Calu3 (cell line): ENCODE measurements around the gene HAUS8. TPM values are rescaled to one million over a fixed set of nuclear protein-coding genes. Genes with fewer than 3 reads are reported as not detected.

Experiments
- BruUV-seq: library from RNA; stranded (reverse); fragments of 400-500 nt; replicated peaks from 2 replicates; lab custom pipeline; 2021; lab: Mats Ljungman, UMichigan
- CTCF ChIA-PET: fragments of 300-600 bp; sonication (Branson Sonifier 250); formaldehyde crosslinking; loops from one replicate; lab custom pipeline; 2022; ENCODE audit warnings: antibody characterized with exemption; lab: Charles Lee
- DNase-seq: peaks from one replicate; pipeline ENCODE4 v3.0.0; 2022
- H3K27ac Mint-ChIP-seq: one replicate; pipeline ENCODE4 v1.8.0; 2022; ENCODE audit warnings: mixed read lengths; ENCODE audit not compliant: unreplicated experiment
- H3K27me3 Mint-ChIP-seq: one replicate; pipeline ENCODE4 v1.8.0; 2022; ENCODE audit warnings: mixed read lengths; ENCODE audit not compliant: unreplicated experiment
- H3K36me3 Mint-ChIP-seq: one replicate; pipeline ENCODE4 v1.8.0; 2022; ENCODE audit warnings: mild to moderate bottlenecking, moderate library complexity, mixed read lengths; ENCODE audit not compliant: insufficient read depth, unreplicated experiment
- H3K4me1 Mint-ChIP-seq: one replicate; pipeline ENCODE4 v1.8.0; 2022; ENCODE audit warnings: mild to moderate bottlenecking, low read depth, mixed read lengths; ENCODE audit not compliant: unreplicated experiment
- H3K4me3 Mint-ChIP-seq: one replicate; pipeline ENCODE4 v1.8.0; 2022; ENCODE audit warnings: mild to moderate bottlenecking, low read depth, moderate library complexity, mixed read lengths; ENCODE audit not compliant: unreplicated experiment
- H3K9me3 Mint-ChIP-seq: one replicate; pipeline ENCODE4 v1.8.0; 2022; ENCODE audit warnings: low read depth, mixed read lengths; ENCODE audit not compliant: unreplicated experiment
- intact Hi-C: fragments of 100-400 bp; cut with micrococcal nuclease; formaldehyde crosslinking; loops from one replicate; pipeline ENCODE4 v1.10.0; 2022; ENCODE audit not compliant: unreplicated experiment
- total RNA-seq: library from RNA; stranded (reverse); gene quantifications from 2 replicates; pipeline ENCODE4 v1.2.3, GENCODE V29; 2022
- TF ChIP-seq, protein P1 (sequence below): fragments of 200-600 bp; IDR thresholded peaks from one replicate; pipeline ENCODE4 v1.8.0; 2022; ENCODE audit warnings: antibody characterized with exemption; ENCODE audit not compliant: unreplicated experiment

HAUS8 gene
- total RNA-seq, 1 experiment from 2014 or later = 20.5 TPM

GRCh38 chr19:17088552-17088951, 13.3 kb upstream of the HAUS8 start:
- CTCF ChIA-PET = interaction anchor here (0.6 kb wide), 1 partner anchor 198 kb away, joined by 3 read pairs; no protein-coding TSS in a partner anchor
- H3K4me3 Mint-ChIP-seq = no peak overlapping the region
- H3K4me1 Mint-ChIP-seq = no peaks in the 10 kb centered on the region
- no TSS peak for BruUV-seq
- peaks cover 7% of the 10 kb centered on the region for H3K36me3 Mint-ChIP-seq
- H3K27ac Mint-ChIP-seq = no peak overlapping the region
- no peak for DNase-seq
- H3K27me3 Mint-ChIP-seq = no peaks in the 10 kb centered on the region
- TF ChIP-seq, protein P1, sequence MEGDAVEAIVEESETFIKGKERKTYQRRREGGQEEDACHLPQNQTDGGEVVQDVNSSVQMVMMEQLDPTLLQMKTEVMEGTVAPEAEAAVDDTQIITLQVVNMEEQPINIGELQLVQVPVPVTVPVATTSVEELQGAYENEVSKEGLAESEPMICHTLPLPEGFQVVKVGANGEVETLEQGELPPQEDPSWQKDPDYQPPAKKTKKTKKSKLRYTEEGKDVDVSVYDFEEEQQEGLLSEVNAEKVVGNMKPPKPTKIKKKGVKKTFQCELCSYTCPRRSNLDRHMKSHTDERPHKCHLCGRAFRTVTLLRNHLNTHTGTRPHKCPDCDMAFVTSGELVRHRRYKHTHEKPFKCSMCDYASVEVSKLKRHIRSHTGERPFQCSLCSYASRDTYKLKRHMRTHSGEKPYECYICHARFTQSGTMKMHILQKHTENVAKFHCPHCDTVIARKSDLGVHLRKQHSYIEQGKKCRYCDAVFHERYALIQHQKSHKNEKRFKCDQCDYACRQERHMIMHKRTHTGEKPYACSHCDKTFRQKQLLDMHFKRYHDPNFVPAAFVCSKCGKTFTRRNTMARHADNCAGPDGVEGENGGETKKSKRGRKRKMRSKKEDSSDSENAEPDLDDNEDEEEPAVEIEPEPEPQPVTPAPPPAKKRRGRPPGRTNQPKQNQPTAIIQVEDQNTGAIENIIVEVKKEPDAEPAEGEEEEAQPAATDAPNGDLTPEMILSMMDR = no peak
- intact Hi-C loops = no loop called here
- H3K9me3 Mint-ChIP-seq = no peaks in the 10 kb centered on the region

DNA sequence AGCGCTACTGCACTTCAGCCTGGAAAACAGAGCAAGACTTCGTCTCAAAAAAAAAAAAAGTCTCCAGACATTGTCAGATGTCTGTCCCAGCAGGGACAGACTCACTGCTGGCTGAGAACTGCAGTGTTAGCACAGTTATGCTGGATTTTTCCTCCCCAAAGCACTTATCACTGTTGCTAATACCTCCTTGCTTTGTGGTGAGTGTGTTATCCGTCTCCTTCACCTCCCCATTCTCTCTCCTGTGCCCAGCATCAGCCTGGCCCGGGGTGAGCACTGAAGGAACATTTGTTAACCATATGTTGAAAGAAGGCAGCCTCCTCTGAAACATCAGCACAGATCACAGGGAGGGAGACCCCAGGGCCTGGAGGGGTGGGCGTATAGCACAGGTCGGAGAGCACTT, 11.6 kb upstream of the HAUS8 start:
- Mint-ChIP-seq H3K4me1 (no peaks in the 10 kb centered on the region), H3K27ac (no peak overlapping the region), H3K4me3 (no peak overlapping the region), H3K36me3 (peaks cover 7% of the 10 kb centered on the region), H3K27me3 (no peaks in the 10 kb centered on the region), H3K9me3 (no peaks in the 10 kb centered on the region)
- DNase-seq = no peak
- TF ChIP-seq, protein P1 = no peak
- CTCF ChIA-PET = no interaction called here
- no TSS peak for BruUV-seq
- intact Hi-C loops = no loop called here

GRCh38 chr19:17086120-17086519, 10.9 kb upstream of the HAUS8 start:
- Mint-ChIP-seq H3K9me3 (no peaks in the 10 kb centered on the region), H3K4me1 (no peaks in the 10 kb centered on the region), H3K27me3 (no peaks in the 10 kb centered on the region), H3K36me3 (peaks cover 7% of the 10 kb centered on the region), H3K4me3 (no peak overlapping the region), H3K27ac (no peak overlapping the region)
- CTCF ChIA-PET = no interaction called here
- TF ChIP-seq, protein P1 = no peak
- no TSS peak for BruUV-seq
- no peak for DNase-seq
- intact Hi-C loops = no loop called here

- Mint-ChIP-seq H3K36me3 (peaks cover 1% of the 10 kb centered on the region), H3K4me1 (peaks cover 8% of the 10 kb centered on the region), H3K9me3 (no peaks in the 10 kb centered on the region), H3K27ac (no peak overlapping the region), H3K4me3 (no peak overlapping the region), H3K27me3 (no peaks in the 10 kb centered on the region)
- TF ChIP-seq, protein P1 = no peak
- no peak for DNase-seq
- intact Hi-C loops = no loop called here
- CTCF ChIA-PET = no interaction called here
- no TSS peak for BruUV-seq
These were observed 6.7 kb upstream of the HAUS8 start for GRCh38 chr19:17081672-17082630.
